K562 (cell line): ENCODE data around the gene EFCAB5. TPM values are rescaled to one million over a fixed set of nuclear protein-coding genes. Genes with fewer than 3 reads are reported as not detected.

Experiments used
- CCNT2 ChIP-seq: IDR thresholded peaks from 2 replicates; pipeline ENCODE4 v1.6.1; 2011; ENCODE audit warnings: borderline replicate concordance, low read depth, mild to moderate bottlenecking, moderate library complexity, mixed read lengths, low read length; ENCODE audit not compliant: insufficient read length; ENCODE audit errors: extremely low read depth
- CREM ChIP-seq: IDR thresholded peaks from 2 replicates; pipeline ENCODE4 v1.6.1; 2014; ENCODE audit warnings: antibody characterized with exemption, low read depth
- ELF2 ChIP-seq: fragments of 250-450 bp; sonication (Bioruptor Pico); IDR thresholded peaks from 2 replicates; pipeline ENCODE4 v1.5.0; 2021; ENCODE audit warnings: mild to moderate bottlenecking
- MECOM ChIP-seq: fragments of 250-450 bp; sonication (Bioruptor Pico); IDR thresholded peaks from 2 replicates; pipeline ENCODE4 v1.8.0; 2022; ENCODE audit warnings: inconsistent platforms
- NCOA1 ChIP-seq: fragments of 450-650 bp; IDR thresholded peaks from 2 replicates; pipeline ENCODE4 v1.6.1; 2016; ENCODE audit warnings: low read depth
- RAD21 ChIP-seq, 2 experiments: fragments of 250-450 bp in 1 of 2; fragments of 450-650 bp in 1 of 2; sonication (Bioruptor Pico) in 1 of 2; formaldehyde crosslinking in 1 of 2; IDR thresholded peaks in 1 of 2; conservative IDR thresholded peaks in 1 of 2; 2 replicates each; pipeline versions ENCODE4 v1.4.0 to v1.8.0; 2020 to 2022; ENCODE audit warnings: mild to moderate bottlenecking in 2 of 2, moderate library complexity in 1 of 2
- RB1 ChIP-seq: fragments of 450-650 bp; IDR thresholded peaks from 2 replicates; pipeline ENCODE4 v1.6.1; 2017; ENCODE audit warnings: low read depth, mild to moderate bottlenecking
- RBM39 ChIP-seq: fragments of 200-400 bp; formaldehyde crosslinking; optimal IDR thresholded peaks from 2 replicates; pipeline ENCODE3; 2018; ENCODE audit warnings: low read depth, low read length
- SREBF1 ChIP-seq: fragments of 150-350 bp; IDR thresholded peaks from 2 replicates; pipeline ENCODE4 v1.6.1; 2014; ENCODE audit warnings: antibody characterized with exemption, low read depth, low read length, borderline replicate concordance
- TEAD4 ChIP-seq, 2 experiments: sonication (generic) in 1 of 2; formaldehyde crosslinking in 1 of 2; IDR thresholded peaks; 2 replicates each; pipeline versions ENCODE4 v1.6.1 to v1.8.0; 2012 to 2022; ENCODE audit warnings: borderline replicate concordance in 1 of 2, inconsistent platforms in 1 of 2, low read length in 1 of 2, mild to moderate bottlenecking in 1 of 2, missing genetic modification reagents in 1 of 2
- ZNF699 ChIP-seq: fragments of 250-450 bp; sonication (Bioruptor Pico); IDR thresholded peaks from 2 replicates; pipeline ENCODE4 v1.8.0; 2021; ENCODE audit warnings: mild to moderate bottlenecking, moderate library complexity; ENCODE audit not compliant: insufficient replicate concordance
- polyA plus RNA-seq, 8 experiments: library from polyadenylated mRNA; depleted of rRNA in 4 of 8; stranded (reverse) in 5 of 8; unstranded in 3 of 8; fragments of >200 nt; fragmentation: Nextera tagmentation in 2 of 8; fragmentation: Illumina TruSeq in 1 of 8; extraction: Ambion mirVana in 2 of 8; extraction: Trizol in 1 of 8; gene quantifications; 2 replicates each; pipeline versions ENCODE4 v1.2.1 to v1.2.3, GENCODE V29; 2011 to 2014; ENCODE audit warnings: inconsistent platforms in 1 of 8, missing spikeins in 1 of 8
- total RNA-seq, 7 experiments: library from RNA; depleted of rRNA in 6 of 7; stranded (reverse); fragments of >200 nt in 6 of 7; fragmentation: Illumina TruSeq in 2 of 7; extraction: Trizol in 2 of 7; gene quantifications; 2 replicates each; pipeline versions ENCODE4 v1.2.1 to v1.2.3, GENCODE V29; 2011 to 2021; ENCODE audit warnings: low replicate concordance in 1 of 7
- TF ChIP-seq, protein P1 (sequence below): fragments of 200-400 bp; formaldehyde crosslinking; IDR thresholded peaks from 2 replicates; pipeline ENCODE4 v1.6.1; 2017; ENCODE audit warnings: mild to moderate bottlenecking, low read depth, low read length, moderate library complexity
- TF ChIP-seq, protein P2 (sequence below): fragments of 450-650 bp; formaldehyde crosslinking; IDR thresholded peaks from 2 replicates; pipeline ENCODE4 v1.4.0; 2020; ENCODE audit warnings: mild to moderate bottlenecking, moderate library complexity
- TF ChIP-seq, protein P3 (sequence below): fragments of 450-650 bp; conservative IDR thresholded peaks from 2 replicates; pipeline ENCODE4 v1.6.1; 2016; ENCODE audit warnings: missing genetic modification characterization, low read depth, mild to moderate bottlenecking, control low read depth, missing compliant biosample characterization

Gene EFCAB5
- total and polyA plus RNA-seq, 9 of the 15 experiments (the other 6 are each of a cell fraction or from before 2014, with no cell fraction given) = 0.06 to 0.11 TPM; not detected in 7

DNA sequence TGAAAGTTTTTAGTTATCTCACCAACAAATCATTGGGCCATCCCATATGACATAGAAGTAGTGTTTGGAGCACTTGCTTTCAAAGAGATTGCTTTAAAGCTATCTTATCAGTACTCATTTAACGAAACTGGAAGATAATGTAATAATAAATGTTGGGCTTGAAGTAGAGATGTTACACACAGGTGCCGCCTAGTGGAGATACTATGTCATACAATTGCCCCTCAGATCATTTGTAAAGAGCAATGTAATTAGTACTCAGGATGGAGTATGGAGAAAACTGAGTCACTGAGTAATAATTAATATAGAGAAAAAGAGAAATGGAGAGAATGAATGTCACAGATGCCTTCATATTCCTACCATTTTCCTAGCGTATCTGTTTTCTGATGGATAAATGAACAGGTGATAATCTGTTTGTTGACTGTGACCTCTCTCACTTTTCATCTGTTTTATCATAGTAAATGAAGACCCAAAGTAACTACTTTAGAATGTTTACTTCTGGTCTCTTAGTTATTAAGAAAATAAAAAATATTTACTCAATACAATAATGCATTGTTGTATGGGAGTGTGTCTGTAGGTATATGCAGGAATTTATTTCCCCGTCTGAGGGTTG, 80.4 kb downstream of the EFCAB5 start (continued):
- TF ChIP-seq CCNT2 = no peak
- TF ChIP-seq RBM39 = no peak
- TF ChIP-seq, protein P1, sequence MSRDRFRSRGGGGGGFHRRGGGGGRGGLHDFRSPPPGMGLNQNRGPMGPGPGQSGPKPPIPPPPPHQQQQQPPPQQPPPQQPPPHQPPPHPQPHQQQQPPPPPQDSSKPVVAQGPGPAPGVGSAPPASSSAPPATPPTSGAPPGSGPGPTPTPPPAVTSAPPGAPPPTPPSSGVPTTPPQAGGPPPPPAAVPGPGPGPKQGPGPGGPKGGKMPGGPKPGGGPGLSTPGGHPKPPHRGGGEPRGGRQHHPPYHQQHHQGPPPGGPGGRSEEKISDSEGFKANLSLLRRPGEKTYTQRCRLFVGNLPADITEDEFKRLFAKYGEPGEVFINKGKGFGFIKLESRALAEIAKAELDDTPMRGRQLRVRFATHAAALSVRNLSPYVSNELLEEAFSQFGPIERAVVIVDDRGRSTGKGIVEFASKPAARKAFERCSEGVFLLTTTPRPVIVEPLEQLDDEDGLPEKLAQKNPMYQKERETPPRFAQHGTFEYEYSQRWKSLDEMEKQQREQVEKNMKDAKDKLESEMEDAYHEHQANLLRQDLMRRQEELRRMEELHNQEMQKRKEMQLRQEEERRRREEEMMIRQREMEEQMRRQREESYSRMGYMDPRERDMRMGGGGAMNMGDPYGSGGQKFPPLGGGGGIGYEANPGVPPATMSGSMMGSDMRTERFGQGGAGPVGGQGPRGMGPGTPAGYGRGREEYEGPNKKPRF = no peak
- TF ChIP-seq RAD21 (CRISPR knock-in tag; conservative IDR thresholded peaks at IDR 0.05 in 1 of 2, IDR thresholded peaks at IDR 0.05 in 1 of 2) = peak; percentile 55 to 87
- TF ChIP-seq ZNF699 = no peak
- no peak for TF ChIP-seq TEAD4 (IDR thresholded peaks at IDR 0.05; ENCODE audit: low read length)
- TF ChIP-seq TEAD4 (CRISPR knock-in tag; IDR thresholded peaks at IDR 0.05; ENCODE audit: borderline replicate concordance) = no peak
- no peak for TF ChIP-seq NCOA1
- TF ChIP-seq, protein P2, sequence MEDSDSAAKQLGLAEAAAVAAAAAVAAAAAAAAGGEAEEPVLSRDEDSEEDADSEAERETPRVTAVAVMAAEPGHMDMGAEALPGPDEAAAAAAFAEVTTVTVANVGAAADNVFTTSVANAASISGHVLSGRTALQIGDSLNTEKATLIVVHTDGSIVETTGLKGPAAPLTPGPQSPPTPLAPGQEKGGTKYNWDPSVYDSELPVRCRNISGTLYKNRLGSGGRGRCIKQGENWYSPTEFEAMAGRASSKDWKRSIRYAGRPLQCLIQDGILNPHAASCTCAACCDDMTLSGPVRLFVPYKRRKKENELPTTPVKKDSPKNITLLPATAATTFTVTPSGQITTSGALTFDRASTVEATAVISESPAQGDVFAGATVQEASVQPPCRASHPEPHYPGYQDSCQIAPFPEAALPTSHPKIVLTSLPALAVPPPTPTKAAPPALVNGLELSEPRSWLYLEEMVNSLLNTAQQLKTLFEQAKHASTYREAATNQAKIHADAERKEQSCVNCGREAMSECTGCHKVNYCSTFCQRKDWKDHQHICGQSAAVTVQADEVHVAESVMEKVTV (CRISPR knock-in tag) = no peak
- TF ChIP-seq RB1 = no peak
- 0 out of 2 replicates have a peak, but pooled peaks have one; percentile 13 for TF ChIP-seq ELF2 (CRISPR knock-in tag)
- no peak for TF ChIP-seq SREBF1
- TF ChIP-seq CREM = 0 out of 2 replicates have a peak, but pooled peaks have one; percentile 16
- TF ChIP-seq, protein P3, sequence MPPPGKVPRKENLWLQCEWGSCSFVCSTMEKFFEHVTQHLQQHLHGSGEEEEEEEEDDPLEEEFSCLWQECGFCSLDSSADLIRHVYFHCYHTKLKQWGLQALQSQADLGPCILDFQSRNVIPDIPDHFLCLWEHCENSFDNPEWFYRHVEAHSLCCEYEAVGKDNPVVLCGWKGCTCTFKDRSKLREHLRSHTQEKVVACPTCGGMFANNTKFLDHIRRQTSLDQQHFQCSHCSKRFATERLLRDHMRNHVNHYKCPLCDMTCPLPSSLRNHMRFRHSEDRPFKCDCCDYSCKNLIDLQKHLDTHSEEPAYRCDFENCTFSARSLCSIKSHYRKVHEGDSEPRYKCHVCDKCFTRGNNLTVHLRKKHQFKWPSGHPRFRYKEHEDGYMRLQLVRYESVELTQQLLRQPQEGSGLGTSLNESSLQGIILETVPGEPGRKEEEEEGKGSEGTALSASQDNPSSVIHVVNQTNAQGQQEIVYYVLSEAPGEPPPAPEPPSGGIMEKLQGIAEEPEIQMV = no peak
- TF ChIP-seq MECOM (CRISPR knock-in tag) = no peak
